ENCODE data around the gene CCDC14.
"Not testable (repeated sequence)": the region's sequence is repeated elsewhere in the genome, so short reads cannot be mapped to it uniquely, and the experiment has no call there.

CCDC14 gene

GRCh38 chr3:123966799-123967198 lies 5.8 kb upstream of the CCDC14 start:
- not testable (repeated sequence) for FAIRE-seq

GRCh38 chr3:123964793-123965192 lies 3.8 kb upstream of the CCDC14 start:
- not testable (repeated sequence) for FAIRE-seq

- no peak for FAIRE-seq
Measured at GRCh38 chr3:123961508-123961856, 453 bp upstream of the CCDC14 start.

- FAIRE-seq, result no peak
Measured at GRCh38 chr3:123953735-123954134, 7.3 kb downstream of the CCDC14 start.

- FAIRE-seq, result no peak
Measured at GRCh38 chr3:123952844-123953520, 8.0 kb downstream of the CCDC14 start.

GRCh38 chr3:123951522-123952447 lies 9.2 kb downstream of the CCDC14 start:
- FAIRE-seq, result no peak

GRCh38 chr3:123949641-123950040 lies 11.4 kb downstream of the CCDC14 start:
- no peak for FAIRE-seq

- no peak for FAIRE-seq
Measured at GRCh38 chr3:123948449-123948848, 12.6 kb downstream of the CCDC14 start.

GRCh38 chr3:123947482-123947881 lies 13.5 kb downstream of the CCDC14 start:
- FAIRE-seq, result no peak

GRCh38 chr3:123941542-123941941 lies 19.5 kb downstream of the CCDC14 start:
- FAIRE-seq, result no peak

GRCh38 chr3:123941121-123941520 lies 19.9 kb downstream of the CCDC14 start:
- FAIRE-seq, result peak; percentile 23

GRCh38 chr3:123939706-123940105 lies 21.3 kb downstream of the CCDC14 start:
- FAIRE-seq, result no peak

GRCh38 chr3:123936400-123936799 lies 24.6 kb downstream of the CCDC14 start:
- no peak for FAIRE-seq

GRCh38 chr3:123935830-123936229 lies 25.2 kb downstream of the CCDC14 start:
- no peak for FAIRE-seq

- no peak for FAIRE-seq
Measured at GRCh38 chr3:123934250-123934649, 26.8 kb downstream of the CCDC14 start.

- FAIRE-seq, result no peak
Measured at GRCh38 chr3:123930445-123930844, 30.6 kb downstream of the CCDC14 start.

GRCh38 chr3:123929325-123929724 lies 31.7 kb downstream of the CCDC14 start:
- FAIRE-seq, result no peak

GRCh38 chr3:123926396-123926795 lies 34.6 kb downstream of the CCDC14 start:
- FAIRE-seq, result peak; percentile 86

- FAIRE-seq, result no peak
Measured at GRCh38 chr3:123920868-123921267, 40.2 kb downstream of the CCDC14 start.

GRCh38 chr3:123920383-123920782 lies 40.6 kb downstream of the CCDC14 start:
- FAIRE-seq, result no peak

GRCh38 chr3:123919353-123919752 lies 41.7 kb downstream of the CCDC14 start:
- FAIRE-seq, result no peak

- FAIRE-seq, result no peak
Measured at GRCh38 chr3:123914829-123915228, 46.2 kb downstream of the CCDC14 start.

- FAIRE-seq, result no peak
Measured at GRCh38 chr3:123909785-123910184, 51.2 kb downstream of the CCDC14 start.

- no peak for FAIRE-seq
Measured at GRCh38 chr3:123907720-123908119, 53.3 kb downstream of the CCDC14 start.

All from TTC549 (cell line).